K562 (cell line): ENCODE measurements around the gene ATP8B2. TPM values are rescaled to one million over a fixed set of nuclear protein-coding genes. Genes with fewer than 3 reads are reported as not detected.

ENCODE experiments used
- BRD9 ChIP-seq: fragments of 450-650 bp; IDR thresholded peaks from 2 replicates; pipeline ENCODE4 v1.6.1; 2018; ENCODE audit warnings: low read depth; ENCODE audit not compliant: partially characterized antibody
- CBFA2T3 ChIP-seq: fragments of 450-650 bp; IDR thresholded peaks from 2 replicates; pipeline ENCODE4 v1.6.1; 2017
- FOXO4 ChIP-seq: fragments of 450-650 bp; formaldehyde crosslinking; IDR thresholded peaks from 2 replicates; pipeline ENCODE4 v1.4.0; 2020; ENCODE audit warnings: mild to moderate bottlenecking, moderate library complexity
- HDGF ChIP-seq: fragments of 450-650 bp; IDR thresholded peaks from 2 replicates; pipeline ENCODE4 v1.6.1; 2016
- HNRNPK ChIP-seq: fragments of 200-400 bp; formaldehyde crosslinking; IDR thresholded peaks from one replicate; pipeline ENCODE4 v1.6.1; 2018; ENCODE audit warnings: mild to moderate bottlenecking, low read depth, low read length; ENCODE audit not compliant: poor library complexity, severe bottlenecking
- KAT8 ChIP-seq: fragments of 450-650 bp; IDR thresholded peaks from 2 replicates; pipeline ENCODE4 v1.6.1; 2016; ENCODE audit warnings: low read depth, mild to moderate bottlenecking
- LEF1 ChIP-seq: fragments of 450-650 bp; IDR thresholded peaks from 2 replicates; pipeline ENCODE4 v1.6.1; 2016; ENCODE audit warnings: mild to moderate bottlenecking
- MAFG ChIP-seq: fragments of 450-650 bp; conservative IDR thresholded peaks from 2 replicates; pipeline ENCODE4 v1.6.1; 2016; ENCODE audit warnings: missing genetic modification characterization, missing compliant biosample characterization
- MAFK ChIP-seq: IDR thresholded peaks from 2 replicates; pipeline ENCODE4 v1.6.1; 2011; ENCODE audit warnings: low read length, improper control_type of control experiment
- MAZ ChIP-seq, 2 experiments: fragments of 450-650 bp in 1 of 2; sonication (generic) in 1 of 2; formaldehyde crosslinking; IDR thresholded peaks in 1 of 2; conservative IDR thresholded peaks in 1 of 2; 2 replicates each; pipeline versions ENCODE4 v1.4.0 to v1.5.0; 2020; ENCODE audit warnings: mild to moderate bottlenecking in 1 of 2, missing genetic modification reagents in 1 of 2
- MCM7 ChIP-seq, 2 experiments: fragments of 450-650 bp; IDR thresholded peaks; 2 replicates each; pipeline ENCODE4 v1.6.1; 2016 to 2018
- MTA1 ChIP-seq: fragments of 450-650 bp; IDR thresholded peaks from 2 replicates; pipeline ENCODE4 v1.6.1; 2017; ENCODE audit warnings: borderline replicate concordance
- NKRF ChIP-seq: fragments of 450-650 bp; IDR thresholded peaks from 2 replicates; pipeline ENCODE4 v1.6.1; 2016; ENCODE audit warnings: borderline replicate concordance
- POLR2AphosphoS5 ChIP-seq: IDR thresholded peaks from 2 replicates; pipeline ENCODE4 v1.6.1; 2011; ENCODE audit warnings: mild to moderate bottlenecking, low read depth, low read length, moderate library complexity; ENCODE audit not compliant: control insufficient read depth, insufficient read depth
- SAFB ChIP-seq: fragments of 200-400 bp; formaldehyde crosslinking; IDR thresholded peaks from 2 replicates; pipeline ENCODE4 v1.6.1; 2017; ENCODE audit warnings: low read depth, low read length, borderline replicate concordance
- SMAD1 ChIP-seq: fragments of 150-350 bp; IDR thresholded peaks from 2 replicates; pipeline ENCODE4 v1.6.1; 2014; ENCODE audit warnings: low read length, low read depth; ENCODE audit not compliant: partially characterized antibody
- SNRNP70 ChIP-seq: fragments of 200-400 bp; formaldehyde crosslinking; optimal IDR thresholded peaks from 2 replicates; pipeline ENCODE3; 2017; ENCODE audit warnings: low read depth, low read length
- TEAD4 ChIP-seq, 2 experiments: sonication (generic) in 1 of 2; formaldehyde crosslinking in 1 of 2; IDR thresholded peaks; 2 replicates each; pipeline versions ENCODE4 v1.6.1 to v1.8.0; 2012 to 2022; ENCODE audit warnings: borderline replicate concordance in 1 of 2, inconsistent platforms in 1 of 2, low read length in 1 of 2, mild to moderate bottlenecking in 1 of 2, missing genetic modification reagents in 1 of 2
- ZBTB2 ChIP-seq: fragments of 450-650 bp; IDR thresholded peaks from 2 replicates; pipeline ENCODE4 v1.6.1; 2016; ENCODE audit warnings: antibody characterized with exemption
- ZBTB49 ChIP-seq: sonication (generic); formaldehyde crosslinking; IDR thresholded peaks from 2 replicates; pipeline ENCODE4 v1.8.0; 2022; ENCODE audit warnings: missing genetic modification reagents, mild to moderate bottlenecking, borderline replicate concordance
- polyA plus RNA-seq, 8 experiments: library from polyadenylated mRNA; depleted of rRNA in 4 of 8; stranded (reverse) in 5 of 8; unstranded in 3 of 8; fragments of >200 nt; fragmentation: Nextera tagmentation in 2 of 8; fragmentation: Illumina TruSeq in 1 of 8; extraction: Ambion mirVana in 2 of 8; extraction: Trizol in 1 of 8; gene quantifications; 2 replicates each; pipeline versions ENCODE4 v1.2.1 to v1.2.3, GENCODE V29; 2011 to 2014; ENCODE audit warnings: inconsistent platforms in 1 of 8, missing spikeins in 1 of 8
- total RNA-seq, 7 experiments: library from RNA; depleted of rRNA in 6 of 7; stranded (reverse); fragments of >200 nt in 6 of 7; fragmentation: Illumina TruSeq in 2 of 7; extraction: Trizol in 2 of 7; gene quantifications; 2 replicates each; pipeline versions ENCODE4 v1.2.1 to v1.2.3, GENCODE V29; 2011 to 2021; ENCODE audit warnings: low replicate concordance in 1 of 7

ATP8B2 gene
- total and polyA plus RNA-seq, 9 of the 15 experiments (the other 6 are each of a cell fraction or from before 2014, with no cell fraction given), result 0.27 to 33.2 (median 18.4) TPM

- TF ChIP-seq MCM7 (IDR thresholded peaks at IDR 0.05), result no peak
- TF ChIP-seq ZBTB2, result peak; percentile 56; the same call in 1 of the 2 replicates
- TF ChIP-seq ZBTB49 (CRISPR knock-in tag), result 0 out of 2 replicates have a peak, but pooled peaks have one; percentile 22
- TF ChIP-seq POLR2AphosphoS5, result peak; percentile 66; the same call in 1 of the 2 replicates
- no peak for TF ChIP-seq KAT8
- TF ChIP-seq BRD9, result peak; percentile 20
- no peak for TF ChIP-seq SNRNP70
- 0 out of 2 replicates have a peak, but pooled peaks have one; percentile 30 for TF ChIP-seq FOXO4 (CRISPR knock-in tag)
- TF ChIP-seq MAFK, result peak; percentile 23; the same call in 1 of the 2 replicates
- no peak for TF ChIP-seq HNRNPK
- TF ChIP-seq NKRF, result 0 out of 2 replicates have a peak, but pooled peaks have one; percentile 18
- peak; percentile 66 for TF ChIP-seq TEAD4 (IDR thresholded peaks at IDR 0.05; ENCODE audit: low read length)
- TF ChIP-seq TEAD4 (CRISPR knock-in tag; IDR thresholded peaks at IDR 0.05; ENCODE audit: borderline replicate concordance), result 0 out of 2 replicates have a peak, but pooled peaks have one; percentile 38
- TF ChIP-seq HDGF, result 0 out of 2 replicates have a peak, but pooled peaks have one; percentile 57
- no peak for TF ChIP-seq SAFB
- TF ChIP-seq SMAD1, result peak; percentile 42
- TF ChIP-seq MAZ (CRISPR knock-in tag; conservative IDR thresholded peaks at IDR 0.05 in 1 of 2, IDR thresholded peaks at IDR 0.05 in 1 of 2), result peak in 1 of 2 experiments; percentile 22; a peak in 1 of 4 replicates
- TF ChIP-seq MAFG, result peak; percentile 79
- TF ChIP-seq MTA1, result 0 out of 2 replicates have a peak, but pooled peaks have one; percentile 28
- peak; percentile 91 for TF ChIP-seq CBFA2T3
- TF ChIP-seq LEF1, result peak; percentile 49
Measured at GRCh38 chr1:154384650-154385489, 59.5 kb downstream of the ATP8B2 start (continued).
